Dermis blood vessel endothelial cell (primary cell): ENCODE measurements around the gene BCOR. TPM values are rescaled to one million over a fixed set of nuclear protein-coding genes. Genes with fewer than 3 reads are reported as not detected.

Experiments
- DNase-seq: peaks from one replicate; pipeline ENCODE4 v3.0.0; 2010
- total RNA-seq: library from RNA; depleted of rRNA; stranded (reverse); fragments of >200 nt; gene quantifications from 2 replicates; pipeline ENCODE4 v1.2.3, GENCODE V29; 2014

Gene BCOR
- total RNA-seq, 1 donor from 2014 or later: 8.8 TPM

- DNase-seq: no peak
Observed at GRCh38 chrX:40061871-40062524, 35.8 kb downstream of the BCOR start.

DNA sequence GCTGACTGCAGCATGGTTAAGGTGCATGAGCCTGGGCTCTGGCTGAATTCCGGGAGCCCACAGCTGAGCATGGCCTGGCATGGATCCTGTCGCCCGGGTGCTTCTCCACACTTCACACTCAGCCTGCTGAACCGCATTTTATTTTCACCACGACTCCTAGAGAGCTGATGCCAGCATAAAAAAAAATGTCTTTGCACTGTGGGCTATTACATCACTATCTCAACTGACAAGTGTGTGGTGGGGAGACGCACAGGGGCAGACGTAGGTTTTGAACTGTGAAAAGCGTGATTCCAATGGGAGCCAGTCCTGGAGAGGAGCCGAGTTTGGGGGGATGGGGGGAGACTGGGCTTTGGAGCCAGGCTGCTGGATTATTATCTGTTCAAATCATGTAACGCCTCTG is 36.8 kb downstream of the BCOR start:
- no peak for DNase-seq

DNA sequence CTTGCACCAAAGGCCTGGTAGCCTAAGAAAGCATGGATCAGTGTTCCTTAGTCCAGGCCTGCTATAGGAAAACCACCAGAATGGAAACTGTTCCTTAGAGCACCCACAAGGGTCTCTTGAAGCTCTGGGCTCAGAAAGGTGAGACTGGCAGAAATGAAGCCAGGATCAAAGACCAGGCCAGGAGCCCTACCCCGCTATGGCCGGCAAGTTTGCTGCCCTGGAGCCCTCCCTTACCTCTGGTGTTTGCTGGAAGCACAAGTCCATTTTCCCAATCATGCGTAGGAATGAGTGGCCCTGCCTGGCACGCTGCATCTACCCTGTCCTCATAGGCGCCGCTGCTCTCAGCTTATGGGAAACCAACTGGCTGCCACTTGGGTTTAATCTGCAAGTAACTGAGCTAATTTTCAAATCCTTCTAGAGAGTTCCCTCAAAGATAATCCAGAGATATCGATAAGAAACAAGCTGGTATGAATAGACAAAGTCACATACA is 37.4 kb downstream of the BCOR start:
- DNase-seq: no peak

DNA sequence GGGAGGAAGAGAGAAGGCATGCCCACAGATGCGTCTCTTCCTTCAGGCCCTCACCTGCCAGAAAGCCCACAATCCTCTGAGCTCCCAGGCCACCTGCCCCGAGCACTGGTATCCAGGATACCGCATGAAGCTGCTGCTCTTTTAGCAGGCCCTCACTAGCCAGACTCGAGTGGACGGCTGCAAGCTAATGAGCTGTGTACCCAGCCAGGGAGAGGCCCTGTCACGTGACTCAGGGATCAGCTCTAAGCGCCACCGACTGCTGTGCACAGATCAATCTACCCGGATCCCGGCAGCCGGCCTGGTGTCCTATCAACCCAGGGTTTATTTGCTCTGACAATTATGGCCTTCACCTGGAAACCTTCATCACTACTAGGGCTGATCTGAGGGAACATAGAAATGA is 39.0 kb downstream of the BCOR start:
- DNase-seq: no peak

- peak; percentile 13 for DNase-seq
Observed at GRCh38 chrX:40057405-40057804, 40.4 kb downstream of the BCOR start.

GRCh38 chrX:40056420-40056819 is 41.3 kb downstream of the BCOR start:
- peak; percentile 4 for DNase-seq

DNA sequence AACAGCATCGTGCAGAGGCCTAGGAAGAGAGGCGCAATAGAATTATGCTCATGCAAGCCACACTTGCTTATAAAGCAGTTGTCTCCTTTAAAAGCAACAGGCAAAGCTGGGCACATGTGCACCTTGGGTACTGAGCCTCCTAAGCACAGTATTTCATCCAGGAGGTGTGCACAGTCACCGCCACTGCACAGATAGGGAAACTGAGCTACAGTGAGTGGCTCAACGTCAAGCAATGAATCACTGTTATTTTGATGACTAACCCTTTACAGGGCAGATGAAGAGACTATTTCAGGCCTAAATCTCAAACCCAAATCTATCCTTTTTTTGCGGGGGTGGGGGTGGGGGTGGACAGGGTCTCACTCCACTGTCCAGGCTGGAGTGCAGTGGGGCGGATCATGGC is 42.3 kb downstream of the BCOR start:
- DNase-seq: no peak

GRCh38 chrX:40054793-40055192 is 43.0 kb downstream of the BCOR start:
- DNase-seq: peak; percentile 16

DNA sequence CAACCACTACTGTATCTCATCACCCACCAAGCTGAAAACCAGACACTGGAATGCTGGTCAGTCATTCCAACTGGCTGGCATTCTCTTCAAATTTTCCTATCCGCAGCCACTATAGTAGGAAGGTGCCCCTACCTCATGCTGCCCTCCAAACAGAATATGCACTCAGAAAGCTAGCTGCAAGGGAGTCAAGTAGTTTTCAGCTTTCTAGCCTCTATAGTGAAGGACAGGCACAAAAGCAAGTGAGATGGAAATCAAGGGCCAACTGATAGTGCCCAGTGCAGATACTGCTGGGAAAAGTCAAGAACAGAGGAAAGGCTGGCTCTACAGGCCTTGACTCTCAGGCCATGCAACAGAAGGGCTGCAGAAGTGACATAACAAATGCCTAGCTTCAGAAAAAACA is 47.2 kb downstream of the BCOR start:
- DNase-seq: no peak

- no peak for DNase-seq
Observed at GRCh38 chrX:40049084-40049641, 48.6 kb downstream of the BCOR start.

DNA sequence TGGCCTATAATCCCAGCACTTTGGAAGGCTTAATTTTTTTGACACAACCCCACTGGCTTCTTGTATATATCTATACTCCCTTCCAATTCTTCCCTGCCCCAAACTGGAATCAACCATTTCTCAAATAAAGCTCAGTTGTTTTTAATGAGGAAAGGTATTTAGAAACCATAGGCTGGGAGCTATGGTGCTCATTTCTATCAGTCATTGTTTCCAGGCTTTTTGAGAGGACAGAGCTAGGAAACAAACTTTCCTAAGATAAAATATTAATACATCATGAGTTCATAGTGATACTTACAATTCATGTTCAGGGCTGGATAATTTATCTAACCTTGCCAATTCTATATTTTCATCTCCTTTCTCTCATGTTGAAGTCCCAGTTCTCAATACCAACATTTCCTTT is 50.3 kb downstream of the BCOR start:
- no peak for DNase-seq

DNA sequence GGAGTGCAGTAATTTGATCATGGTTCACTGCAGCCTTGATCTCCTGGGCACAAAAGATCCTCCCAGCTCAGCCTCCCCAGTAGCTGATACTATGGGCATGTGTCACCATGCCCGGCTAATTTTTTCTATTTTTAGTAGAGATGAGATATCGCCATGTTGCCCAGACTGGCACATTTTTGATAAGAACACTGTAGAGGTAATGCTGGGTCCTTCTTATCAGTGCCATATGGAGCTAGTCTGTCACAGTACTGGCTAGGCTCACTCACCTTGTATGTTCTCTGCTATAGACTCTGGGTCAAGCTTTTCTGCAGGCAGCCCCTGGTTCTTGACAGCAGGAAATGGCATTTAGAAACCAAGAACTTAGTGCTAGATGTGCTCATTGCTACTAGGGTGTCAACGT is 53.9 kb downstream of the BCOR start:
- no peak for DNase-seq

DNA sequence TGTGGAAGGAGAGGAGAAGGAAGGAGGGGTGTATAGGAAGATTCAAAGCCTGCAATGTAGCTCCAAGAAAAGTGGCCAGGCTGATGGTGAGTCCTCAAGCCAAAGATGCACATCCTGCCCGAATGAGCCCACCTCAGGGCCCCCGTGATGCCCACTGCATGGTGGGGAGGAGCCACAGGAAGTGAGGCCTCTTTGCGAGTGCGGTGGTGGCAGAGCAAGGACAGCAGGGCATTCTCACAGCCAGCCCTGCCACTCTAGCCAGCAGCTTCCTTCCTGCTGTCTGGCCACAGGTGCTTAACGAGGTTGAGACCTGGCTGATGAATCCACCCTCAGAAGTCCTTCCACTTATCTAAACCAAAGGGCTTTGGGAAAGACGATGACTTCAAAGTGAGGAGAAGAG is 55.8 kb downstream of the BCOR start:
- DNase-seq: no peak

DNA sequence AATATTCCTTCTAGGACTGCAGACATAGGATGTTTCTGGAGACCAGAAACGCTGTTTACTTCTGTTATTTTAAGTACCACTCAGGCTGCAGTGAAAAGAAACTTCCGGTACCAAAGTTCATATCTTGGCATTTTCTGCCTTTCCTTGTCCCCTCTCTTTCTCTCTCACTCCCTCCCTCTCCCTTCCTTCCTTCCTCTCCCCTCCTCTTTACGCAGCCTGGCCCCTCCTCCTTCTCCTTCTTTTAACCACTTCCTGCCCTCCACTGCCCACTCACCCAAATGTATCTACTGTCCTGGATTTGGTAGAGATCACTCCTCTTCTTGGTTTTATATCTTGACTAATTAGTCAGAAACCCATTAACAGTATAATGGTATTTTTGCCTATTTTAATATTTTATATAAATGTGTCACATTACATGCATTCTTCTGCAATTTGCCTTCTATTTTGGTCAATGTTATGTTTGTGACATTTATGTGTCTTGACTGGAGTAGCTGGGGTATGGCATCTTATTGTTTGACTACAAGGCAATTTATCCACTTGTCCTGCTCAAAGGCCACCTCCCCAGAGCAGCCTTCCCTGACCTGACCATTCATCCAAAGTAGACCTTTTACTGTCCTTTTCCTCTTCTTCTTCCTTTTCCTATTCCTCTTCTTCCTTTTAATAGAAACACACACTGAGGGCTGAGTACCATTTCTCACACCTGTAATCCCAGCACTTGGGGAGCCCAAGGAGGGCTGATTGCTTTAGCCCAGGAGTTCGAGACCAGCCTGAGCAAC is 56.9 kb downstream of the BCOR start:
- no peak for DNase-seq

DNA sequence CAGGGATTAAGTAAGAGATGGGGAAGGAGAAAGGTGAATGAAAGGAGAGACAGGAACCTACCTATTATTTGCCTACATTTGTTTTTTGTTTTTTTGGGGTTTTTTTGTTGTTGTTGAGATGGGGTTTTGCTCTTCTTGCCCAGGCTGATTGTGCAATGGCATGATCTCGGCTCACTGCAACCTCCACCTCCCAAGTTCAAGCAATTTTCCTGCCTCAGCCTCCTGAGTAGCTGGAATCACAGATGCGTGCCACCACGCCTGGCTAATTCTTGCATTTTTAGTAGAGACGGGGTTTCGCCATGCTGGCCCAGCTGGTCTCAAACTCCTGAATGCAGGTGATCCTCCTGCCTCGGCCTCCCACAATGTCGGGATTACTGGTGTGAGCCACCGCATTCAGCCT is 57.9 kb downstream of the BCOR start:
- no peak for DNase-seq

DNA sequence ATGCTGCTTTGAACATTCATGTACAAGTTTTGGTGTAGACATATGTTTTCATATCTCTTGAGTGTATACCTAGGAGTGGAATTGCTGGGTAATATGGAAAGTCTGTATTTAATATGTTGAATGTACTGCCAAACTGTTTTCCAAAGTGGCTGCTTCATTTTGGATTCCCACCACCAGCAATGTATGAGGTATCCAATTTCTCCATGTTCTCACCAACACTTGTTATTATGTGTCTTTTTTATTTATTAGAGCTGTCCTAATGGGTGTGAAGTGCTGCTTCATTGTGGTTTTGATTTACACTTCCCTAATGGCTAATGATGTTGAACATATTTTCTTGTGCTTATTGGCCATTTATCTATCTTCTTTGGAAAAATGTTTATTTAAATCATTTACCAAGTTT is 60.4 kb downstream of the BCOR start:
- no peak for DNase-seq

GRCh38 chrX:40035726-40036125 is 62.0 kb downstream of the BCOR start:
- no peak for DNase-seq

DNA sequence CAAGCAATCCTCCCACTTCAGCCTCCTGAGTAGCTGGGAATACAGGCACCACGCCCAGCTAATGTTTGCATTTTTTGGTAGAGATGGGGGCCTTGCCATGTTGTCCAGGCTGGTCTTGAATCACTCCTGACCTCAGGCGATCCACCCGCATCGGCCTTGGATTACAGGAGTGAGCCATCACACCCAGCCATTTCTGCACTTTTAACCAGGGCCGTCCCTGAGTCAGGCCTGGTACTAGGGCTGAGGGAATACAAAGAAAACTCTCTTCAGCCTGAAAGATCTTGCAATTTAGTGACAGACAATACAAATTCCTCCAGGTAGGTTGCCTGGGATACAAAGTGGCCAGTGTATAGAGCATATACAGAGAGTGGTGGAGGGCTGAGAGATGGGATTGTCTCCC is 65.8 kb downstream of the BCOR start:
- DNase-seq: no peak

- DNase-seq: no peak
Observed at GRCh38 chrX:40030205-40030604, 67.6 kb downstream of the BCOR start.

GRCh38 chrX:40022421-40022820 is 75.3 kb downstream of the BCOR start:
- peak; percentile 10 for DNase-seq

GRCh38 chrX:40021647-40022046 is 76.1 kb downstream of the BCOR start:
- DNase-seq: no peak

DNA sequence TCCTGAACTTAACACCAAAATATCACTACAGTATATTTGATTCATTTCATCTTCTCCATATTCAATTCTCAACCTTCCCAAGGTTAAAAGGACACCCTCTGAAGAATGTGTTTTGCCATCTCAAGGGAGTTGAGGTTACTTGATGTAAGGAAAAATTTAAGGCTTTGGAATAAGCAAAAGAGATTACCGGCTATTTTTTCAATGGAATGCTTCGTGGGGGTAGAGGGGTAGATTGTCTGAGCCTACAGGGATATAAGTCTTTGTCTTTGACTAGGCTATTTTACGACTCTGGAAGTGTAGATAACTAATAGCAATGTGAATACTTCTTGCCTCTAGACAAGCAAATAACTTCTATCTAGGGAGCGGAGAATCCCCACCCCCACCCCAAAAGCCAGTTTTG is 78.2 kb downstream of the BCOR start:
- no peak for DNase-seq

- no peak for DNase-seq
Observed at GRCh38 chrX:40018041-40018440, 79.7 kb downstream of the BCOR start.

- DNase-seq: no peak
Observed at GRCh38 chrX:40016749-40017148, 81.0 kb downstream of the BCOR start.
